Kidney (tissue), 14 donors: ENCODE data around the gene GNMT. TPM values are rescaled to one million over a fixed set of nuclear protein-coding genes. Genes with fewer than 3 reads are reported as not detected.

Experiments used
- DNase-seq, 5 donors: peaks; one replicate each; pipeline ENCODE4 v3.0.0-alpha.2; 2013 to 2020
- FAIRE-seq: peaks from 2 replicates; lab custom pipeline; 2012; peaks lifted over from hg19 to GRCh38; lab: Jason Lieb, UNC
- H3K27ac ChIP-seq, 2 donors: one replicate each; pipeline ENCODE4 v1.7.0; 2013; ENCODE audit warnings: low read depth in 2 of 2, low read length in 2 of 2, inconsistent platforms in 1 of 2
- H3K27me3 ChIP-seq: one replicate; pipeline ENCODE4 v1.7.1; 2013; ENCODE audit warnings: low read length, inconsistent platforms; ENCODE audit not compliant: control insufficient read depth, insufficient read depth
- H3K36me3 ChIP-seq, 3 donors: one replicate each; pipeline versions ENCODE4 v1.7.0 to v1.7.1; 2013; ENCODE audit warnings: low read length in 3 of 3, control low read depth in 1 of 3, inconsistent platforms in 1 of 3; ENCODE audit not compliant: insufficient read depth in 3 of 3, control insufficient read depth in 2 of 3
- H3K4me1 ChIP-seq, 3 donors: one replicate each; pipeline versions ENCODE4 v1.7.0 to v1.7.1; 2013; ENCODE audit warnings: low read length in 3 of 3, inconsistent platforms in 1 of 3, low read depth in 1 of 3; ENCODE audit not compliant: control insufficient read depth in 2 of 3, insufficient read depth in 2 of 3
- H3K4me3 ChIP-seq, 3 donors: one replicate each; pipeline versions ENCODE4 v1.7.0 to v1.8.1; 2013; ENCODE audit warnings: low read length in 3 of 3, control low read depth in 1 of 3, inconsistent platforms in 1 of 3
- H3K9ac ChIP-seq, 3 donors: one replicate each; pipeline versions ENCODE4 v1.7.0 to v1.7.1; 2013; ENCODE audit warnings: low read length in 3 of 3, control low read depth in 1 of 3, inconsistent platforms in 1 of 3
- H3K9me3 ChIP-seq, 3 donors: one replicate each; pipeline versions ENCODE4 v1.7.0 to v1.7.1; 2013; ENCODE audit warnings: low read length in 3 of 3, control low read depth in 1 of 3, inconsistent platforms in 1 of 3; ENCODE audit not compliant: control insufficient read depth in 2 of 3, insufficient read depth in 1 of 3
- CTCF ChIP-seq: IDR thresholded peaks from 3 replicates; pipeline ENCODE4 v1.5.1; 2012; ENCODE audit warnings: mild to moderate bottlenecking, moderate library complexity, borderline replicate concordance; ENCODE audit not compliant: insufficient read depth; ENCODE audit errors: extremely low read depth
- intact Hi-C: fragments of 100-400 bp; cut with DNase I; formaldehyde crosslinking; loops from one replicate; pipeline ENCODE4 v1.11.1; 2022
- polyA plus RNA-seq: library from polyadenylated mRNA; stranded (reverse); fragments of 350-450 nt; fragmentation: Illumina TruSeq; extraction: RNeasy Lipid Tissue Mini Kit (QIAGEN cat#74804); gene quantifications from one replicate; pipeline ENCODE4 v1.2.3, GENCODE V29; 2014; ENCODE audit warnings: low read depth, low replicate concordance; ENCODE audit not compliant: insufficient read depth
- total RNA-seq: library from RNA; stranded (reverse); fragmentation: NEBNext Ultra II Directional; extraction: Animal tissue kit (Norgen Biotek cat#: 25700); gene quantifications from one replicate; pipeline ENCODE4 v1.2.1, GENCODE V29; 2021
- donor health status: control.
- donor health status: control.
- donor health status: control.
- donor health status: control.
- donor health status: control.
- donor health status: DM: yes; HTN: yes; CAD: no.
- donor health status: Normal renal cell carcinoma (clear cell type).

GNMT gene
- total and polyA plus RNA-seq, 2 donors from 2014 or later: 0.54 to 1.9 TPM

GRCh38 chr6:42915732-42916131 is 44.8 kb upstream of the GNMT start, which contains the start of gene PTCRA:
PTCRA (plus strand) TSS chr6:42916053; CDS start chr6:42916070, 17 bp downstream.
- Histone ChIP-seq H3K9ac (no peak within 1 kb of the TSS), H3K36me3 (no peaks in the 10 kb centered on the region), H3K27me3 (no peaks in the 10 kb centered on the region), H3K27ac (no peak within 1 kb of the TSS), H3K4me1 (peaks cover 0 to 3% (median 0%) of the 10 kb centered on the region in 3 donors), H3K4me3 (no peak within 1 kb of the TSS), H3K9me3 (no peaks in the 10 kb centered on the region)
- no peak for FAIRE-seq
- no peak for TF ChIP-seq CTCF
- intact Hi-C loops: no loop called here
- DNase-seq: no peak

DNA sequence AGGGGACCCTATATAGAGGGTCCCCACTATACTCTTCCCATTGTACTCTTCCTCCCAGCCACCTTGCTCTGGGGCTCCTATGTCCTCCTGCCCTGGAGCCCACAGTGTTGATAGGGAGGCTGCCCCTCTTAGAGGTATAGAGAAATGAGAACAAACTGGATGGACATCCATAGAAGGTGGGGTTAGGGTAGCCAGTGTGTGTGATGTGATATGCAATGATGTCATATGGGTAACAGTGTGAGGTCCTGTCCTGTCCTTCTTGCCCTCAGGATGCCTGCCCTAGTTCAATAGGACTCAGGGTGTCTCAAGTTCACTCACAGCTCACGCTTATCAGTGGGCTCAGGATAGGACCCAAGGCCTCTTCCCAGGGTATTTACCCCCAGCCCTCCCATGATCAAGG is 44.3 kb upstream of the GNMT start:
- Histone ChIP-seq H3K9ac (no peak overlapping the region), H3K4me1 (peaks cover 0 to 3% (median 0%) of the 10 kb centered on the region in 3 donors), H3K27me3 (no peaks in the 10 kb centered on the region), H3K27ac (no peak overlapping the region), H3K9me3 (no peaks in the 10 kb centered on the region), H3K36me3 (no peaks in the 10 kb centered on the region), H3K4me3 (no peak overlapping the region)
- no peak for TF ChIP-seq CTCF
- DNase-seq (no peak), FAIRE-seq (no peak)
- intact Hi-C loops: no loop called here

DNA sequence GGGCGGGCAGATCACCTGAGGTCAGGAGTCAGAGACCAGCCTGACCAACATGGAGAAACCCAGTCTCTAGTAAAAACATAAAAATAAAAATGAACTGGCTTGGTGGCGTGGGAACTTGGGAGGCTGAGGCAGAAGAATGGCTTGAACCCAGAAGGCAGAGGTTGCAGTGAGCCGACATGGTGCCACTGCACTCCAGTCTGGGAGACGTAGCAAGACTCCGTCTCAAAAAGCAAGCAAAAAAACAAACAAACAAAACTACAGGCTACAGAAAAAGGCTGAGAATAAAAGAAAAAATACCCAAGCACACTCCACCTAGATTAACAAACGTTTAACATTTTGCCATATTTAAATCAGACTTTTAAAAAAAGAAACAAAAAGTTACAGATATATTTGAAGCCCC is 38.8 kb upstream of the GNMT start:
- H3K27ac ChIP-seq: no peak overlapping the region
- no peak for TF ChIP-seq CTCF
- H3K36me3 ChIP-seq: no peaks in the 10 kb centered on the region
- FAIRE-seq (no peak), DNase-seq (peak in 1 of 5 donors; percentile 3)
- H3K4me3 ChIP-seq: no peak overlapping the region
- peaks cover 0 to 4% (median 0%) of the 10 kb centered on the region in 3 donors for H3K4me1 ChIP-seq
- no peak overlapping the region for H3K9ac ChIP-seq
- H3K27me3 ChIP-seq: no peaks in the 10 kb centered on the region
- no peaks in the 10 kb centered on the region for H3K9me3 ChIP-seq
- intact Hi-C loops: no loop called here

- Histone ChIP-seq H3K27me3 (no peaks in the 10 kb centered on the region), H3K9ac (no peak overlapping the region), H3K27ac (no peak overlapping the region), H3K36me3 (no peaks in the 10 kb centered on the region), H3K4me1 (peaks cover 0 to 4% (median 0%) of the 10 kb centered on the region in 3 donors), H3K9me3 (no peaks in the 10 kb centered on the region), H3K4me3 (no peak overlapping the region)
- intact Hi-C loops: no loop called here
- FAIRE-seq: no peak
- no peak for TF ChIP-seq CTCF
- DNase-seq: no peak
Observed at GRCh38 chr6:42923666-42924065, 36.9 kb upstream of the GNMT start.
